HG03135 (cell line): ENCODE data around the gene ZSWIM4.
A peak's percentile ranks its signal among the peaks of the same experiment; 100 is the strongest.
"Not testable (repeated sequence)": the region's sequence is repeated elsewhere in the genome, so short reads cannot be mapped to it uniquely, and the experiment has no call there.

Experiments
- ATAC-seq: cut with Tn5 transposase; IDR thresholded peaks from one replicate; pipeline ENCODE4 v1.9.1; 2021; ENCODE audit warnings: mild to moderate bottlenecking, moderate library complexity; ENCODE audit not compliant: unreplicated experiment

The ZSWIM4 gene

DNA sequence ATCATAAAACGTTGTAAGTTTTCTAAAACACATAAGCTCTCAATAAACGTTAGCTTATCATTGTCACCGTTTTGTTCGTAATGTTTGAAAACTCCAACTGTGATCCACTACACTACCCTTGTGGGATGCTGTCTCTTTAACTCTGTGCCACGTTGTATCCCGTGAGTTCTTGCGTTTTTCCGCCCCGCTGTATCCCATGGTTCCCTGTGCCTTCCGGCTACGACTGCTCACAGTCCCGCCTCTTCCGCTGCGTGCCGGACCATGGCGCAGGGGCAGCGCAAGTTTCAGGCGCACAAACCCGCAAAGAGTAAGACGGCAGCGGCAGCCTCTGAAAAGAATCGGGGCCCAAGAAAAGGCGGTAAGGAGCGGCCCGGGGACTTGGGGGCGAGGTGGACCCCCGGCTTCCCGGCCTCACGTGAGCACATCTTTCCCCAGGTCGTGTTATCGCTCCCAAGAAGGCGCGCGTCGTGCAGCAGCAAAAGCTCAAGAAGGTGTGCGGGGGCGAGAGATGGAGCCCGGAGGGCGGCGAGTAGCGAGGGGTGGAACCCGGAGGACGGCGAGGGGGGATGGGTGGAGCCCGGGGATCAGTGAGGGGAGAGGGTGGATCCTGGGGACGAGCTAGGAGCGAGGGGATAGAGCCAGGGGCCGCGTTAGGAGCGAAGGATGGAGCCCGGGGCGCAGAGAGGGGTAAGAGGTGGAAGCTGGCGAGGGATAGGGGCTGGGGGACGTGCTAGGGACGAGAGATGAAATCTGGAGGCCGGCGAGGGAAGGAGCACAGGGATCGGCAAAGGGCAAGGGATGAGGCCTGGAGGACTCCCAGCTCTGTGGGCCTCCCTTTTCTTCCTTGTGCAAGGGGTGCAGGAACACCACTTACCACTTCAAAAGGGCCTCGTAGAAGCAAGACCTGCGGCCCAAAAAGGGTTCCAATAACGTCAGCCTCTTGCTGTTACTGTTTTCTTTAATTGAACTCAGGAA, 20.7 kb upstream of the ZSWIM4 start, which contains the start of gene C19orf53:
TSS of gene C19orf53 (plus strand) at position 240 of the 975 bp plus-strand sequence. CDS start at position 262, 22 bp downstream.
- ATAC-seq, result peak; percentile 88

DNA sequence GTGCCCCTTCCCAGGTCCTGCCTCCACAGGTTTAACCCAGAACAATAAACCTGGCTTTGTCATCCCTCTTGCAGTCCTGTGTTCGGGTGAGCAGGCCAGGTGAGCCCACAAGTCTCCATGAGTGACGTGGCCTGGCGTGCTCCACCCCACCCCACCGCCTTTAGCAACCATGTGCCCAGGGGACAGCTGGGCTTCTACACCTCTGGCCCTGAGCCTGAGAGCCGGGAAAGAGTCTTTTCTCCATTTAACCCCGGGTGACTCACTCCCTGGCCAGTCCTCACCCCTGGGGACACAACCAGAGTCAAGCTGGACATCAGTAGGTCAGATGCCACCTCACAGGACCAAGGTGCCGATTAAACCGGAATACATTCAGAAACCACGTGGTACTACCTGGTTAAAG, 16.8 kb upstream of the ZSWIM4 start:
- no peak for ATAC-seq

DNA sequence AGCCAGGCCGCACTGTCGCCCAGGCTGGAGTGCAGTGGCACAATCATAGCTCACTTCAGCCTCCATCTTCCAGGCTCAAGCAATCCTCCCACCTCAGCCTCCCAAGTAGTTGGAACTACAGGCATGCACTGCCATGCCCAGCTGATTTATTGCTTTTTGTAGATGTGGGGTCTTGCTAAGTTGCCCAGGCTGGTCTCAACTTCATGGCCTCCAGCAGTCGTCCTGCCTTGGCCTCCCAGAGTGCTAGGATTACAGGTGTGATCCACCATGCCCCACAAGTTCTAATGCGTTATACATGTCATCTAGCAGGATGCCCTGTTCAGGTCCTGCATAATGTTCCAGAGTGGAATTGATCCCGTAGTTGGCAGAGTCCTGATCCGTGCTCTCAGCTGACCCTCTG, 16.4 kb upstream of the ZSWIM4 start:
- no peak for ATAC-seq

DNA sequence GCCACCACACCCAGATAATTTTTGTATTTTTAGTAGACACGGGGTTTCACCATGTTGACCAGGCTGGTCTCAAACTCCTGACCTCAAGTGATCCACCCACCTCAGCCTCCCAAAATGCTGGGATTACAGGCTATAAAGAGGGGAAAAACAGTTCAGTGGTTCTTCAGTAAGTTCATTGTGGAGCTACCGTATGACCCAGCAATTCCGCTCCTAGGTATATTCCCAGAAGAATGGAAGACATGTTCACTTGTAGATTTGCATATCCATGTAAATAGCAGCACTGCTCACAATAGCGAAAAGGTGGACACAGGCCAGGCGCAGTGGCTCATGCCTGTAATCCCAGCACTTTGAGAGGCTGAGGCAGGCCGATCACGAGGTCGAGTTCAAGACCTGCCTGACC, 15.4 kb upstream of the ZSWIM4 start:
- ATAC-seq, result not testable (repeated sequence)

DNA sequence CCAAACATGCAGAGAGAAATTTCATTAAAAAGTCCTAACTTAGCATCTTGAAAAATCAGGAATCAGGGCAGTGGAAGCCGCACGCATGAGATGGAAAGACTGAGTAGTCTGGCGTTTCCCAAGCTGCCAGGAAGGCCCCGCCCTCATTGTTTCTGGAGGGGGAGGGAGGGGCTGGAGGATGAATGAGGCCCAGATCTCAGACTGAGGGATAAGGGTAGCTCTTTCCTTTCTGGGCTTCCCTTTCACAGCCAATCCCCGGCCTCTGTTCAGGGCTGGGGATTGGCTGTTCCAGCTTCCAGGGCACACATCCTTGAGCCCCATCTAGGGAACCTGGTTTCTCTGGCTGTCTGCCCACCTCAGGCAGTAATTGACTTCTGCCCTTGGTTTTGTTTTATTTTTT, 13.7 kb upstream of the ZSWIM4 start:
- no peak for ATAC-seq

DNA sequence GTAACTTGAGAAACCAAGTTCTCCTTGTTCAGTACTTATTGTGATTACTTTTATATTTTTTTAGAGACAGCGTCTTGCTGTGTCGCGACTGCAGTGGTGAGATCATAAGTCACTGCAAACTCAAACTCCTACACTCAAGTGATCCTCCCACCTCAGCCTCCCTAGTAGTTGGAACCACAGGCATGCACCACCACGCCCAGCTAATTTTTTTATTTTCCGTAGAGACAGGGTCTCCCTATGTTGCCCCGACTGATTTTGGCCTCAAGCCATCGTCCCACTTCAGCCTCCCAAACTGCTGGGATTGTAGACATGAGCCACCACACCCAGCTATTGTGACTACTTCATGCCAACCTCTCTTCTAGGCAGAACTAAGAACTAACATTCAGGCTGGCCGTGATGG, 12.7 kb upstream of the ZSWIM4 start:
- ATAC-seq, result no peak

DNA sequence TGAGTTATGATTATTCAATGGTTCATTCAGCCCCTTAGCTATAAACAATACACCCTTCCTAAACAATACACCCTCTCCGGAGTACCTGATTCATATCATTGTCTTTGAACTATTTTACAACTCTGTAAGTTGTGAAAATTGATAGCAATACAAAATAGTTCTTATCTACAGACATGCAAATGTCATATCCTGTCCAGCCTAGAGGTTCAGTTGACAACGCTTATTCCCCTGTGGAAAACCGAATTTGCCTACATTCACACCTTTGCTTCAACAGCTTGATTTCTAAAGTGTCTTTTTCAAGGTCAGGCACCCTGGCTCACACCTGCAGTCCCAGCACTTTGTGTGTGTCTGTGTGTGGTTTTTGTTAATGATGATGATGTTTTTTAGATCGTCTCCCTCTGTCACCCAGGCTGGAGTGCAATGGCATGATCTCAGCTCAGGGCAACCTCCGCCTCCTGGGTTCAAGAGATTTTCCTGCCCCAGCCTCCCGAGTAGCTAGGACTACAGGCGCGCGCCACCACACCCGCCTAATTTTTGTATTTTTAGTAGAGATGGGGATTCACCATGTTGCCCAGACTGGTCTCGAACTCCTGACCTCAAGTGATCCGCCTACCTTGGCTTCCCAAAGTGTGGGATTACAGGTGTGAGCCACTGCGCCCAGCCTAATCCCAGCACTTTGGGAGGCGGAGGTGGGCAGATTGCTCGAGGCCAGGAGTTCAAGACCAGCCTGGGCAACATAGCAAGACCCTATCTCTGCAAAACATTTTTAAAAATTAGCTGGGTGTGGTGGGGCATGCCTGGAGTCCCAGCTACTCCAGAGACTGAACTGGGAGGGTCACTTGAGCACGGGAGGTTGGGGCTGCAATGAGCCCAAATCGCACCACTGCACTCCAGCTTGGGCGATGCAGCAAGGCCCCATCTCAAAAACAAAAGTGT, 11.4 kb upstream of the ZSWIM4 start:
- ATAC-seq, result no peak

DNA sequence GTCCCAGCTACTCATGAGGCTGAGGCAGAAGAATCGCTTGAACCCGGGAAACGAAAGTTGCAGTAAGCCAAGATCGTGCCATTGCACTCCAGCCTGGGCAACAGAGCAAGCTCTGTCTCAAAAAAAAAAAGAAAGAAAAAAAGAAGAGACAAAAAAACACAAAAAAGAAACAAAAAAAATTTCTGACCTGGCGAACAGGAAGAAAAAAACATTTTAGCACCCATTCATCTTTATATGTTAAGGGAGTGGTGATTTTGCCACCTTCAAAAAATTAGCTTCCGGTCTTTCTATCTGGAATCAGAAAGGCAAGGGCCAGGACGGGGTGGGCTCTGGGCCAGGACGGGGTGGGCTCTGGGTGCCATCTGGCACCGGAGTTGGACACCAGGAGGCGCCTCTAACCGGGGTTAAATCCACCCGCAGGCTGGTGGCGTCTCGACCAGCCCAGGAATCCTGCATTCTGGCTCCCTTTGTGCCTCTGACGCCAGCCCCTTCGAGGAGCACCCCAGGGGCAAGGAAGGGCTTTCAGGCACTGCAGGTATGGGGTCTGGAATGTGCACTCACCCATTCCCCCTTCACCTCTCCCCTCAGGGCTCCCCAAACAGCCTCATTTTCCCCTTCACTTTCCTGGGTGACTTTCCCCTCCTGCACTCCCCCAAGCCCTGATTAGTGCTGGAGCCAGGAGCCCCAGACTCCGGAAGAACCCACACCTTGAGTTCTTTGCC, 10.4 kb upstream of the ZSWIM4 start:
- no peak for ATAC-seq

DNA sequence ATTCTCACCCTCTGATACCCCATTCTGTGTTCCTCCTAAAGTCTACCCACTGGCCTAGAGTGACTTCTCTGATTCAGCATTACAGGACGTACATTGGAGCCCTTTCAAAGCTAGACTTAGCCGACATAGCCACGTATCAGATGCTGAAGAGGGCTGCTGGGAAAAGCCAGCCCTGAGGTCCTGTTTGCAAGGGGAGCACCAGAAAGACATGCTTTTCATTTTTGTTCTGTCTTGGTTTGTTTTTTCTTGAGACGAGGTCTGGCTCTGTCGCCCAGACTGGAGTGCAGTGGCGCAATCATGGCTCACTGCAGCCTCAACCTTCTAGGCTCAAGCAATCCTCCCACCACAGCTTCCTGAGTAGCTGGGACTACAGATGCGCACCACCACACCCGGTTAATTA, 6.3 kb upstream of the ZSWIM4 start:
- ATAC-seq, result no peak

DNA sequence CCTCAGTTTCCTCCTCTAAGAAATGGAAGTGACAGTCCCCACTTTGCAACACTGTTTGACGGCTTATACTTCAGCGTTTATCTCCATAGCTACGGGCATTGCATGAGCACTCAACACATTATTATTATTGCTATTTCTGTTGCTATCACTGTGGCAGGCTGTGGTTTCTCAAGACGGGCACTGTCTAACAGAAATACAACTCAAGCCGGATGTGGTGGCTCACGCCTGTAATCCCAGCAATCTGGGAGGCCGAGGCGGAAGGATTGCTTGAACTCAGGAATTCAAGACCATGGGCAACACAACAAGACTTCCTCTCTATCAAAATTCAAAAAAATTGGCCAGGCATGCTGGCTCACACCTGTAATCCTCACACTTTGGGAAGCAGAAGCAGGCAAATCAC, 4.9 kb upstream of the ZSWIM4 start:
- ATAC-seq, result no peak

DNA sequence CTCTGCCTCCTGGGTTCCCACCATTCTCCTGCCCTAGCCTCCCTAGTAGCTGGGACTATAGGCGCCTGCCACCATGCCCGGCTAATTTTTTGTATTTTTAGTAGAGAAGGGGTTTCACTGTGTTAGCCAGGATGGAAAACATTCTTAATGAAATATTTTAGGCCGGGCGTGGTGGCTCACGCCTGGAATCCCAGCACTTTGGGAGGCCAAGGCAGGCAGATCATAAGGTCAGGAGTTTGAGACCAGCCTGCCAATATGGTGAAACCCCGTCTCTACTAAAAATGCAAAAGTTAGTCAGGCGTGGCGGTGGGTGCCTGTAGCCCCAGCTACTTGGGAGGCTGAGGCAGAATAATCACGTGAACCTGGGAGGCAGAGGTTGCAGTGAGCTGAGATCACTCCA, 1.9 kb upstream of the ZSWIM4 start:
- not testable (repeated sequence) for ATAC-seq

DNA sequence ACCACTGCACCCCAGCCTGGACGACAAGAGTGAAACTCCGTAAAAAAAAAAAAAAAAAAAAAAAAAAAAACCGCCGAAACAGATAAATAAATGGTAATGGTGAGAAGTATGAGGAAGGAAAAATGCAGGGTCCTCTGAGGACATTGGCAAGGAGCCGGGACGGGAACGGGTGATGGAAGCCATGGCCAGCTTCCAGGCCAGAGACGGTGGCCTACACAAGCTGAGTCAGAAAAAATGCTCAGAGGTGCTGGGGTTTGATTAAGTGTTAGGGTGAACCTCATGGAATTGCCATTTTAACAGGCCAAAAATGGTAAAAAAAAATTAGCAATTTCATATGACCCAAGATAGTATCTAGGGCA, 866 bp upstream of the ZSWIM4 start:
- no peak for ATAC-seq

DNA sequence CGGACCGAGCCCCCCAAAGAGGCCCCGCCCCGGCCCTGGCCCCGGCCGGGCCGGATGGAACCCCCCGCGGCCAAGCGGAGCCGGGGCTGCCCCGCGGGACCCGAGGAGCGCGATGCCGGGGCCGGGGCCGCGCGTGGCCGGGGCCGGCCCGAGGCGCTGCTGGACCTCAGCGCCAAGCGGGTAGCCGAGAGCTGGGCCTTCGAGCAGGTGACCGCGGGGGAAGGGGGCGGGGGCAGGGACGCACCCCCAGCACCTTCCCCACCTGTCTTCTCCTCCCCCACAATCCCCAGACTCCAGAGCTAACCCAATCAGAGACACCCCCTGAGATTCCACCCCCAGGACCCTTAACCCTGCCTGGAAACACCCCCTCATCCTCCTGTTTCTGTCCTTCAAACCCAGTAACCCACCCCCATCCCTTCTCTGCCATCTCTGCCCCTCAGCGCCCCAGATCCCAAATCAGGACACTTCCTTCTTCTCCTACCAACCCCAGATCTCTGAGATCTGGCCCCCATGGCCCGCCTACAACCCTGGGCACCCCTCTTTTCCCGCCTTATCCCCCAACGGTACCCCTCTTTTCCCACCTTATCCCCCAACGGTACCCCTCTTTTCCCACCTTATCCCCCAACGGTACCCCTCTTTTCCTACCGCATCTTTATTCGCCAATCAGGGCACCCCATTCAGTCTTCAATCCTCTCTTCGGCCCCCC, 505 bp downstream of the ZSWIM4 start:
- peak; percentile 27 for ATAC-seq

DNA sequence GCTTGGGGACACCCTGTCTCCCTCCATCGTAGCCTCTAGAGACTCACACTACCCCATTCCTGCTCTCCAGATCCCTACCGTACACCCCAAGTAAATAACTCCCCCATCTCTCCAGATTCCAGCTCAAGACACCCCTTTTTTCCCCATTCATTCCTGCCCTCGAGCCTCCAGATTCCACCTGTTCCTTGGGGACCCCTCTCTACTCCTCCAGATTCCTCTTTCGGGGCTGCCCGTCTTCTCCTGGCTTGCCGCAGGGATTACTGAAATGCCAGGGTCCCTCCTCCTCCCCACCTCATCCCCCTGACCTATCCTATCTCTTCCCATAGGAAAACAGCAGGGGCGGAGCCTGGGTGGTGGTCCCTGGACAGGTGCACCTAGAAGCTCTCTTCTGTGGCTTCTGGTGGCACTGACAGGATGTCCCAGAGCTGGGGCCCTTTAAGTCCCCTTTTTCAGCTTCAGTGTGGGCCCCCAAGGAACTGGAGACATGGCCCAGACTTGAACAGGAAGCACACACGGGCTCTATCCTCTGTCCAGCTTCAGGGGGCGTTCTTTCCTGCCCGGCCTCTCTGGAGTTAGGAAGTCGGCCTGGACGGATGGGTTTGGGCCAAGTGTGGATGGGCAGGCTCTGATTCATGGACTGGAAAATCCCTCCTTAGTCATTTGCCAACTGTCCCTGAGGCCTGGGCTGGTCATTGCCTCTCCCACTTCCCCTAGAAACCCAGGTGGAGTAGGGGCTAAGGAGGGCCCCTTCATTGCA, 1.2 kb downstream of the ZSWIM4 start:
- no peak for ATAC-seq

DNA sequence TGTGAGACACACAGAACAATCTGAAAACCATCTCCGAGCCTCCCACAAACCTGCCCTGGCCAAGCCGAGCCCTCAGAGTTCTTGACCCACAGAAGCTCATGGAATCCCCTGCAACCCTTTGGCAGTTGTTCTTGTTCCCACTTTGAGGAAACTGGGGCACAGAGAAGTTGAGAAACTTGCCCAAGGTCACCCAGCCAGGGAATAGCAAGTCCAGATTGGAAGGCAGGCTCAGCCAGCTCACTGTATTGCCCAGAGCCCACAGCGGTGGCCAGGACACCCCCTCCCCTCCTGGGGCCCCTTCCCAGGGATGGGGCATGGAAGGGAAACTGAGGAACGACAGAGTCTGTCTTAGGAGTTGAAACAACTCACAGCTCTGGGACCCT, 1.8 kb downstream of the ZSWIM4 start:
- ATAC-seq, result no peak

DNA sequence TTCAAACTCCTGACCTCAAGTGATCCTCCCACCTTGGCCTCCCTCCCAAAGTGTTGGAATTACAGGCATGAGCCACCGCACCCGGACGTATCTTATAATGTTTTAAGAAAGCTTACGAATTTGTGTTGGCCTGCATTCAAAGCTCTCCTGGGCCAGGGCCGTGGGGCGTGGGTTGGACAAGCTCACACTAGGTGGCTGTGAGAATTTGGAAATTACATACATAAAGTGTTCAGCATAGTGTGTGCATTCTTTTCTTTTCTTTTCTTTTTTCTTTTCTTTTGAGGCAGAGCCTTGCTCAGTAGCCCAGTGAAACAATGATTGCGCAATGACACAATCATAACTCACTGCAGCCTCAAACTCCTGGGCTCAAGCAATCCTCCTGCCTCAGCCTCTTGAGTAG, 2.6 kb downstream of the ZSWIM4 start:
- no peak for ATAC-seq

DNA sequence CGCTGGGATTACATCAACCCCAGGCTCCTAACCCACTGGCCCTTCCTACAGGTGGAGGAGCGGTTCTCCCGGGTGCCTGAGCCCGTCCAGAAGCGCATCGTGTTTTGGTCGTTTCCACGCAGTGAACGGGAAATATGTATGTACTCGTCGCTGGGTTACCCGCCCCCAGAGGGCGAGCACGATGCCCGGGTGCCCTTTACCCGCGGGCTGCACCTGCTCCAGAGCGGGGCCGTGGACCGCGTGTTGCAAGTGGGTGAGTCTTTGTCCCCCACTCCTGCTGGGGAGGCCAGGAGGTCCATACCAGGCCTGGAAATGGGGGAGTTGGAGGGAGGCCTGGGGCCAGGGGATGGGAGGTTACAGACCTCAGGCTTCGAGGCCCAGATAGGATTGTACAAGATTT, 4.4 kb downstream of the ZSWIM4 start:
- no peak for ATAC-seq

DNA sequence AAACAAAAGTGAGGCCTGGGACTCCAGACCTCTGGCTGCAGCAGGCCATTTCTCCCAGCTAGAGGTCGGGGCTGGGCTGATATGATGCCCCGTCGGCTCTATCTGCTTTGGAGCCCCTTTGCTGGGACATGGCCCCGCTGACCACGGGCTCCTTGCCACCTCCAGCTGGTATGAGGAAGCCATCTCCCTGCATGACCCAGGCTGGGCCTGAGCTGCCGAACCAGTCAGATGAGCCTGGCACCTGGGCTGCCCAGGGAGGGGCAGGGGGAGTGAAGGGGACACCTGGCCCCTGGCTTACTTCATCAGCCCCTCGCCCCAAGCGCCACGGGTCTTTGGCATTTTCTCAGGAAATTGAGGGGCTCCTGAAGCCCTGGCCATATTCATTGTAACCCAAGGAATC, 7.8 kb downstream of the ZSWIM4 start:
- no peak for ATAC-seq

DNA sequence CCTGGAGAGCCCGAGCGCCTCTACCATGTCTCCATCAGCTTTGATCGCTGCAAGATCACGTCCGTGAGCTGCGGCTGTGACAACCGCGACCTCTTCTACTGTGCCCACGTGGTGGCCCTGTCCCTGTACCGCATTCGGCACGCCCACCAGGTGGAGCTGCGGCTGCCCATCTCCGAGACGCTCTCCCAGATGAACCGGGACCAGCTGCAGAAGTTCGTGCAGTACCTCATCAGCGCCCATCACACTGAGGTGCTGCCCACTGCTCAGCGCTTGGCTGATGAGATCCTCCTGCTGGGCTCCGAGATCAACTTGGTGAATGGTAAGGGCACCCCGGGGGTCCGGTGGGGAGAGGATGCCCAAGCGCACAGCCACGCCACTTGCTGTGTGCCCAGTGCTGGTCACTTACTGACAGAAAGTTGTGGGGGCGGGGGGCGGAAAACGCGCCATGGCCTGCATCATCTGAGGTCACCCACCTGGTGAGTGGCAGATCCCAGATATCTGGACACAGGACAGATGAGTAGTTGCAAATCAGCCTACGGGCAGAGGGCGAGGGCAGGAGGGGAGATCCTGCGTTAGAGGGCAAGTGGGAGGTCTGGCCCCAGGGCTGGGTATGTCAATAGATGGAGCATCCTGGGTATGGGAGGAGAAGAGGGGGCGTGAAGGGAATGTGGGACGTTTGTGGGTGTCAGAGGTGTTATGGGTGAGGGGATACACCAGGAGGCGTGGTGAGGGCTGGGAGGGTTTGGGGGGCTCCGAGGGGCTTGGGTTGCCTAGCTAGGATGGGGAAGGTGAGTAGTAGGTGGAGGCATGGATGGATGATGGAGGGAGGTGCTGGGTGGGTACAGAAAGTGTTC, 9.8 kb downstream of the ZSWIM4 start:
- no peak for ATAC-seq
